Measurements from ENCODE around the gene CHST13.

CHST13 gene

DNA sequence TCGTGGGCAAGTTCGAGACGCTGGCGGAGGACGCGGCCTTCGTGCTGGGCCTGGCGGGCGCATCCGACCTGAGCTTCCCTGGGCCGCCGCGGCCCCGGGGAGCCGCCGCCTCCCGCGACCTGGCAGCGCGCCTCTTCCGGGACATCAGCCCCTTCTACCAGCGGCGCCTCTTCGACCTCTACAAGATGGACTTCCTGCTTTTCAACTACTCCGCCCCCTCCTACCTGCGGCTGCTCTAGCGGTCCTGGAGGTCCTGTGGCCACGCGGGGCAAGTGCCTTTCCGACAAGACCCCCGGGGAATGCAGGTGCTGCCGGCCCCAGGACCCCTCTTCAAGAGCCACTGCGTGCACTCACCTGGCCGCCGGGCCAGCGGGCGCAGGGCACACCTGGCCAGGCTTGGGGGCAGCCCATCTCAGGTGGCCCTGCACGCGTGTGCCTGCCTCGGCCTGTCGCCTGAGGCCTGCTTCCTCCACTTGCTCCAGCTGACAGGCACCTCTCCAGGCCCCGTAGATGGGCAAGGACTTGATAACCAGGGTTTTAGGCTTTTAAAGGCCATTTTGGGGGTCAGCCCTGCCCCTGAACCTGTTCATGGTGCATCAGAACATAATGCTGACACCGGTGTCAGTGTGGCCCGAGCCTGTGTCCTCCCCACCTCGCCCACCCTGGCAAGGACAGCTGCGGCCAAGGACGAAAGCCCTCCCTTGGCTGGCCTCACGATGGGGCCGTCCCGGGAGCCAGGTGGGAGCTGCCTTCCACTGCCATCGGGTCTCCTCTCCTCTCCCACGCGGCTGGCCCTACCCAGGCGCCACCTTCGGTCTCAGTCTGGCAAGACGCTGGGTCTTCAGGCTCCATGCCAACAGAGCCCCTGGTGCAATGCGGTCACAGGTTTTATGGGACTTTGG, 18.6 kb downstream of the CHST13 start:
- TF ChIP-seq ZNF544 (tag by site-specific recombination; IDR thresholded peaks at IDR 0.05) (no peak), ZNF670 (tag by site-specific recombination; IDR thresholded peaks at IDR 0.05; ENCODE audit: low read depth) (no peak)
- TF ChIP-seq, protein P1, sequence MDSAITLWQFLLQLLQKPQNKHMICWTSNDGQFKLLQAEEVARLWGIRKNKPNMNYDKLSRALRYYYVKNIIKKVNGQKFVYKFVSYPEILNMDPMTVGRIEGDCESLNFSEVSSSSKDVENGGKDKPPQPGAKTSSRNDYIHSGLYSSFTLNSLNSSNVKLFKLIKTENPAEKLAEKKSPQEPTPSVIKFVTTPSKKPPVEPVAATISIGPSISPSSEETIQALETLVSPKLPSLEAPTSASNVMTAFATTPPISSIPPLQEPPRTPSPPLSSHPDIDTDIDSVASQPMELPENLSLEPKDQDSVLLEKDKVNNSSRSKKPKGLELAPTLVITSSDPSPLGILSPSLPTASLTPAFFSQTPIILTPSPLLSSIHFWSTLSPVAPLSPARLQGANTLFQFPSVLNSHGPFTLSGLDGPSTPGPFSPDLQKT (IDR thresholded peaks at IDR 0.05; ENCODE audit: borderline replicate concordance, low read depth, low read length): no peak
- H3K27ac ChIP-seq (ENCODE audit: extremely low read depth, low read depth, low read length): no peak overlapping the region
- no peaks in the 10 kb centered on the region for H3K36me3 ChIP-seq (ENCODE audit: control insufficient read depth in 2 of 2, insufficient read depth in 1 of 2, low read length in 2 of 2)
- no peak overlapping the region for H3K4me3 ChIP-seq (ENCODE audit: low read depth, low read length)
- no peaks in the 10 kb centered on the region for H3K4me1 ChIP-seq (ENCODE audit: control insufficient read depth, insufficient read depth, low read length)
- ChIA-PET POLR2A (no interaction called here), CTCF (no interaction called here)
- no peaks in the 10 kb centered on the region for H3K9me3 ChIP-seq (ENCODE audit: control insufficient read depth, insufficient read depth, low read depth, low read length)

DNA sequence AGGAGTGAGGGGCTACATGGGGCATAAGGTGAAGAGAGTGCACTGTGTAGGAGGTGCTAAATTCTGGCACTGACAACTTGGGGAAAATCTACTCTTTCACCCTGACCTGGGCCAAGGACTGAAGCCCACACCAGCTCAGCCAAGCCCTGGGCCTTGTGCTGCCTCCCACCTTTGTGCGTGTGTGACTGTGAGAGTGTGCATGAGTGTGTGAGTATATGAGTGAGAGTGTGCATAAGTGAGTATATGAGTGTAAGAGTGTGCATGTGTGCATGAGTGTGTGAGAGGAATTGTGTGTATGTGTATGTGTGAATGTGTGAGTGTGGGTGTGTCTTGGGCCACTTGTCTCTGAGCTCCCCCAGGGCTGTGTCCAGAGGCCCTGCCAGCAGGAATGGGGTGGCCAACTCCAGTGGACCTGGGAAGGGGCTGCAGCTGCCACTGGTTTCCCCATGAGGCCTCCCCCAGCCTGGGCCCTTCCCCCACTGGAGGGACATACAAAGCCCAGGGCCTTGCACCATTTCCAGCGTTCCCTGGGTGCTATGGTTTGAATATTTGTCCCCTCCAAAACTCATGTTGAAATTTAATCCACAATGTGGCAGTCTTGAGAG, 19.6 kb downstream of the CHST13 start:
- no peak overlapping the region for H3K27ac ChIP-seq (ENCODE audit: extremely low read depth, low read depth, low read length)
- no peaks in the 10 kb centered on the region for H3K4me1 ChIP-seq (ENCODE audit: control insufficient read depth, insufficient read depth, low read length)
- no peaks in the 10 kb centered on the region for H3K9me3 ChIP-seq (ENCODE audit: control insufficient read depth, insufficient read depth, low read depth, low read length)
- H3K36me3 ChIP-seq (ENCODE audit: control insufficient read depth in 2 of 2, insufficient read depth in 1 of 2, low read length in 2 of 2): no peaks in the 10 kb centered on the region
- H3K4me3 ChIP-seq (ENCODE audit: low read depth, low read length): no peak overlapping the region
- TF ChIP-seq ZNF394 (tag by site-specific recombination; IDR thresholded peaks at IDR 0.05; ENCODE audit: borderline replicate concordance) (no peak), ZNF391 (tag by site-specific recombination; IDR thresholded peaks at IDR 0.05; ENCODE audit: borderline replicate concordance, low read depth) (no peak)
- ChIA-PET POLR2A (no interaction called here), CTCF (no interaction called here)

DNA sequence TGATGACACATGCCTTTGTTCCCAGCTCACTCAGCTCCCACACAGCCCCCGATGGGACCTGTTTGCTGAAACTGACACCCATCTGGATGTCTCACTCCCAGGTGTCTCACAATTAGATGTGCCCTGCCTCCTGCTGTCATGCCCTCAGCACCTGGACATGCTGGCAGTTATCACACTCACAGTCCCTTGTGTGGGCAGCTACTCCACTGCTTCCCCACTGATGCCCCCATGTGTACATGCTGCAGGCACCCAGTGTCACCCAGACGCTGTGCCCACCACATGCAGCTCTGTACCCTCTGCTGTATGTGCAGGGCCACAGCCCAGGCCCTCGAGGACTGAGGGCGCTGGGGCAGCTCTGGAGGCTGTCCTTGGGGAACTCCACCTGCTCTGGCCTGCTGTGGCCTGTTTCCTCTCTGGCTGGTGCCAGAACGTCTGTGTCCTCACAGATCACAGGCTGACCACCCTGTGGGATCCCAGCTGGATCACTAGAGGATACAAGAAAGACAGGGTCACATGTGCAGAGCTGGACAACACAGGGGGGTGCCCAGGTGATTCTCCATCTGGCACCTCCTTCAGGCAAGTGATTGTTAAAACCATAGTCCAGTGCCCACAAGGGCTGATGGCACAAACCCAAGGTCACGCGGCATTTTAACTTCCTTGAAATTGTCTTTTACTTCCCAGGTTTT, 20.8 kb downstream of the CHST13 start:
- H3K36me3 ChIP-seq (ENCODE audit: control insufficient read depth in 2 of 2, insufficient read depth in 1 of 2, low read length in 2 of 2): no peaks in the 10 kb centered on the region

DNA sequence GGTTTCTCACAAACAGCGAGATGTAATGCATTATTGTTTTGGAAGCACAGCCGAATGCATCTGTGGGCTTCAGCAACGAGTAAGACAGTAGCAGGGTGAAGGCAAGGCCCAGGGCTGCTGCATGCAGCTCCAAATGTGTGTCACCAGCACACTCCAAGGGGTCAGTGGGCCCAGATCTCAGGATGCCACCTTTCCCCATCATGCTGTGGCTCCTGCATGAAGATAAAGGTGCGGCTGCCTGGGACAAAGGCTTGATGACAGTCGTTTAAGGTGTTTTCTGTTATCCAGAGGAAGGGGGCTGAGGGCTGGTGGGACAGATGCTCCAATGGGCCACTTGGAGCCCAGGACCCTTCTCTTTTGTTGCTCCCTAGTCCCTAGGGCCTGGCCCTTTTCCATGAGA, 21.6 kb downstream of the CHST13 start:
- ChIA-PET CTCF (no interaction called here), POLR2A (no interaction called here)
- Histone ChIP-seq H3K36me3 (ENCODE audit: control insufficient read depth in 2 of 2, insufficient read depth in 1 of 2, low read length in 2 of 2) (no peaks in the 10 kb centered on the region), H3K9me3 (ENCODE audit: control insufficient read depth, insufficient read depth, low read depth, low read length) (no peaks in the 10 kb centered on the region), H3K4me3 (ENCODE audit: low read depth, low read length) (no peak overlapping the region), H3K27ac (ENCODE audit: extremely low read depth, low read depth, low read length) (no peak overlapping the region), H3K4me1 (ENCODE audit: control insufficient read depth, insufficient read depth, low read length) (no peaks in the 10 kb centered on the region)
- TF ChIP-seq ZFP37 (tag by site-specific recombination; IDR thresholded peaks at IDR 0.05): no peak
- TF ChIP-seq ZNF660 (tag by site-specific recombination; IDR thresholded peaks at IDR 0.05): no peak
- no peak for TF ChIP-seq ZNF140 (tag by site-specific recombination; IDR thresholded peaks at IDR 0.05)

More for the DNA sequence above, 20.8 kb downstream of the CHST13 start:
- no peak overlapping the region for H3K4me3 ChIP-seq (ENCODE audit: low read depth, low read length)
- CTCF ChIA-PET: no interaction called here
- H3K27ac ChIP-seq (ENCODE audit: extremely low read depth, low read depth, low read length): no peak overlapping the region
- TF ChIP-seq ZNF585B (tag by site-specific recombination; IDR thresholded peaks at IDR 0.05) (no peak), ZNF521 (tag by site-specific recombination; IDR thresholded peaks at IDR 0.05) (no peak), ZNF416 (tag by site-specific recombination; IDR thresholded peaks at IDR 0.05) (no peak), ZNF530 (tag by site-specific recombination; IDR thresholded peaks at IDR 0.05; ENCODE audit: low read depth) (no peak), ZNF341 (tag by site-specific recombination; IDR thresholded peaks at IDR 0.05; ENCODE audit: low read depth) (no peak), ZNF24 (tag by site-specific recombination; IDR thresholded peaks at IDR 0.05) (no peak), ZNF324 (tag by site-specific recombination; IDR thresholded peaks at IDR 0.05) (no peak), ZNF155 (tag by site-specific recombination; IDR thresholded peaks at IDR 0.05) (no peak), ZNF571 (tag by site-specific recombination; IDR thresholded peaks at IDR 0.05) (no peak), ZSCAN23 (tag by site-specific recombination; IDR thresholded peaks at IDR 0.05) (no peak)
- POLR2A ChIA-PET: no interaction called here
- H3K4me1 ChIP-seq (ENCODE audit: control insufficient read depth, insufficient read depth, low read length): no peaks in the 10 kb centered on the region
- H3K9me3 ChIP-seq (ENCODE audit: control insufficient read depth, insufficient read depth, low read depth, low read length): no peaks in the 10 kb centered on the region
